Activated naive CD4-positive, alpha-beta T cell treated with anti-CD3 and anti-CD28 coated beads, Interleukin-2, amount 50 U/mL, for 16 hours (primary cell): ENCODE data around the gene BANF1.
A peak's percentile ranks its signal among the peaks of the same experiment; 100 is the strongest.
"Not testable (repeated sequence)": the region's sequence is repeated elsewhere in the genome, so short reads cannot be mapped to it uniquely, and the experiment has no call there.

Experiments
- DNase-seq: peaks from one replicate; pipeline ENCODE4 v3.0.0-alpha.2; 2020

BANF1 gene

GRCh38 chr11:65978391-65979238, 23.7 kb upstream of the BANF1 start:
- DNase-seq = no peak

GRCh38 chr11:65979261-65979759, 23.0 kb upstream of the BANF1 start:
- no peak for DNase-seq

- DNase-seq = no peak
Measured at GRCh38 chr11:65981101-65981740, 21.1 kb upstream of the BANF1 start.

GRCh38 chr11:65981972-65982823, 20.1 kb upstream of the BANF1 start:
- no peak for DNase-seq

GRCh38 chr11:65982824-65983588, 19.3 kb upstream of the BANF1 start:
- no peak for DNase-seq

GRCh38 chr11:65983589-65983987, 18.7 kb upstream of the BANF1 start:
- DNase-seq = no peak

- no peak for DNase-seq
Measured at GRCh38 chr11:65987336-65987735, 15.0 kb upstream of the BANF1 start.

DNA sequence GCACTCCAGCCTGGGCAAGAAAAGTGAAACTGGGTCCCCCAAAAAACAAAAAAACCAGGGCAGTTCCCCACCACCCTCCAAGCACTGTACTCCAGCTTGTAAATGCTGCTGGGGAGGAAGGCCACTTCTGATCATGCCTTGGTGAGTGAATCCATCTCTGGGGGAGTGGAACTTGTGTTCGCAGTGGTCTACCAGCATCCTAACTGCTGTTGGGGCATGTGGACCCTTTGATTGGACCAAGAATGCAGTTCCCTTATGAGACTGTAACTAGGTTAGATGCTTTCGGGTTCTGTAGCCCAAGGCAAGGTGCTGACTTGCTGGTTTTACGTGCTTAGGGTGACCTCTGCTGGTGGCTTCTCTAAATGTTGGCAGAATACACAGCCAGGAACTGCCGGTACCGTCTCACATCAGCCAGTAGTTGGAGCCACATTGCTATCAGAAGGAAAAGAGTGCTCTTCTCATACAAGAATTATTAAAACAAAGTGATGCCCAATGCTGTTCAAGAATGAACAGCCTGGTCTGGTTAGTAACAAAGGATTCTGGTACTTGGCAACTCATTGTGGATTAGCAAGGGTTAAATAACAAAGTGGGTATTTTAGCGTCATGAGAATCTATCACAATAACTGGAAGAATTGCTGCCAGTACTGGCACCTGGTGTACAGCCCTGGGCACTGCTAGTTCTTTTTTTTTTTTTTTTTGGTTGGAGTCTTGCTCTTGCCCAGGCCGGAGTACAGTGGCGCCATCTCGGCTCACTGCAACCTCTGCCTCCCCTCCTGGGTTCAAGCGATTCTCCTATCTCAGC, 13.3 kb upstream of the BANF1 start:
- peak; percentile 89 for DNase-seq

- no peak for DNase-seq
Measured at GRCh38 chr11:65992056-65992455, 10.2 kb upstream of the BANF1 start.

GRCh38 chr11:65997286-65997685, 5.0 kb upstream of the BANF1 start:
- DNase-seq = no peak

DNA sequence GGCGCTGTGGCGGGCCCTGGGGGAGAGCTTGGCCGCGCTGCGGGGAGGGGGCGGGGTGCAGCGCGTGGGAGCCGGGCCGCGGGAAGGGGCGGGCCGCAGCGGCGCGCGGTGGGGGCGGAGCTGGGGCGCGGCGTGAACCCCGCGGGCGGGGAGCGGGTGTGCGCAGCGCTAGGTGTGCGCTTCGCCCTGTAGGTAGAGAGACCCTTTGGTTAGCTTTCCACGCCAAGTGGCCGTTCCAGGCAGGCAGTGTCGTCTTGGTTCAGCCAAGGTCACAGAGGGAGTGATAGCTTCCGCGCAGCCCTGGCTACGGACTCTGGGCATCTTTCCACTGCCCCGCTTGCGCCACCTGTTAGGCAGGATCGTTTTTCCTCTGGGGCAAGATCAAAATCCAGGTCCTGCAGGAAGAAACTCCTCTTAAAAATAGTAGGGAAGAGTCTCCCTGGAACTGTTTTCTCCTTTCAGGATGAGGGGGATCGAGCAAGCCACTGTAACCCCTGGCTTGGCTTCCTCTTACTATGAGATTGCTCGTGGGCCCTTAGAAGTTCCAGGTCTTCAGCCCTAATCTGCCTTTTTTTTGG, 434 bp downstream of the BANF1 start:
- peak; percentile 77 for DNase-seq

GRCh38 chr11:66003291-66003690, 988 bp downstream of the BANF1 start:
- no peak for DNase-seq

GRCh38 chr11:66004186-66004585, 1.9 kb downstream of the BANF1 start:
- no peak for DNase-seq

DNA sequence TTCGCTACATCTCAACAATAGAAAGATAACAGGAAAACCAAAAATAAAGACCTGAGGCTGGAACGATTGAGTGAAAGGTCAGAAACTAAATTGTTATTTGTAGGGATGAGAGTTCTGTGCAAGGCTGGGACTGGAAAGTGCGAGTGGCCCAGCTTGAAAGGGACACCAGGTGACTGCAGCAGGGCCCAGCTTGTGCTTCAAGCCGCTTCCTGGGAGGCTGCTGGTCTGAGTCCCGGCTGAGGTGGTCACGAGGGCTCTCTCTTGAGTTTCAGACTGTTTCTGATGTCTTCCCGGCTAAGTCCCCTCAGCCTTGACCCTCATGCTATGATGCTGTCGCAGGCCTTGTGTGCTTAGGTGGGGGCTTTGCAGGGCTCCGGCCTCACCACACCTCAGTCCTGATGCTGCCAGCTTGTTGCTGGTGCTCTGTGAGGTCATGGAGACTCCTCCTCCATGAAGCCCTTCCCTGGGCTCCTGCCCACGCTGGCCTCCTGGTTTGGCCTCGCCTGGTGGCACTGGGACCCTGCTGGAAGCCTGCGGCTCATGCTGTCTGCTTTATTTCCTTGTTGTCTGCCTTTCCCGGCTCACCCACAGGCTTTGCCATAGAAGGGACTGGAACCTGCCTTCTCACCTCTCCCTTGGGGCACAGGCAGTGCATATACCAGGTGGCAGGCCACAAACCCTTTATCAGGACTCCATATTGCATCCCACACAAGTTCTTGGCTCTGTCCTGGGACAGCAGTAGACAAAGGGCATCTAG, 4.0 kb downstream of the BANF1 start:
- no peak for DNase-seq

DNA sequence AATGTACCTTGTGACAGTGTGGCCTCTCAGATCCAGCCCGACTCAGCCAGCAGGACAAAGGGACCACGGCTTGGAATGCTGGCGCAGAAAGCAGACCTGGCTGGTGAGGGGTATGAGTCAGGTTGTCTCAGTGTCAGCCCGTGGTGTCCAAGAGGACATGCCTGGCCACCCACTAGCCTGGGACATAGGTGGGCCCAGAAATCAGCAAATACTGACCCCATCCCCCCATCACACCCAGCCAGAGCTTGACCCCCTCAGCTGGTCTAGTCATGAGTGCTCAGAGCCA, 4.5 kb downstream of the BANF1 start:
- DNase-seq = no peak

DNA sequence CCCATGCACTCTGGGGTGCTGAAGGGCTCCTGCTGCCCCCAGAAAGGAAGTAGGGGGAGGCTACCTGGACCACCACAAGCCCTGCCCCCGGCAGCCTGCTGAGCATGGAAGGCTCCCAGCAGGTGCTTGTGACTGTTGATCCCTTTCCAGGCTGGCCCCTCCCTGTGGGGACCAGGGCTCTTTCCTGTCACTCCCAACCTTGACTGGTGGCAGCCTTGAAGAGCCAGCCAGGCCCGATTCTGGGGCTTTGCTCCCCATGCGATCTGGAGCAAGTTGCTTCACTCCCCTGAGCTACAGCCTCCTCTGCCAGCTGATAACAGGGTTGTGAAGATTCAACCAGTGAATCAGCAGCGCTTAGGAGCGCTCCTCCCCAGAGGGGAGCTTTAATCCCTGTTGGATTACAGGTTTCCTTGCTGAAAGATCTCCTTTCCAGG, 4.9 kb downstream of the BANF1 start:
- no peak for DNase-seq

GRCh38 chr11:66008095-66008467, 5.8 kb downstream of the BANF1 start:
- DNase-seq = no peak

GRCh38 chr11:66008468-66009101, 6.3 kb downstream of the BANF1 start:
- DNase-seq = no peak

- not testable (repeated sequence) for DNase-seq
Measured at GRCh38 chr11:66010036-66010435, 7.7 kb downstream of the BANF1 start.

GRCh38 chr11:66011239-66011784, 9.0 kb downstream of the BANF1 start:
- DNase-seq = no peak
